SU-DHL-6 (cell line): ENCODE results near the gene CDC45.

Source experiments
- H2AFZ ChIP-seq: fragments of 200-600 bp; sonication (generic); 2 replicates; pipeline ENCODE4 v1.6.1; 2014; ENCODE audit warnings: low read depth, mild to moderate bottlenecking, moderate library complexity, mixed read lengths, antibody characterized with exemption, low read length; ENCODE audit not compliant: severe bottlenecking
- H3F3A ChIP-seq: fragments of 200-600 bp; shearing (Covaris generic); 2 replicates; pipeline ENCODE4 v1.6.0; 2016; ENCODE audit warnings: antibody characterized with exemption, mild to moderate bottlenecking; ENCODE audit not compliant: insufficient read depth
- H3K27ac ChIP-seq: fragments of 200-600 bp; sonication (generic); 2 replicates; pipeline ENCODE4 v1.5.1; 2016; ENCODE audit warnings: low read depth, mild to moderate bottlenecking, low read length, moderate library complexity, mixed read lengths
- H3K27me3 ChIP-seq: fragments of 200-600 bp; sonication (generic), shearing (Covaris generic); 2 replicates; pipeline ENCODE4 v1.6.0; 2014; ENCODE audit warnings: mild to moderate bottlenecking, low read length
- H3K36me3 ChIP-seq: fragments of 200-600 bp; sonication (generic); 2 replicates; pipeline ENCODE4 v1.6.1; 2014; ENCODE audit warnings: mild to moderate bottlenecking, low read length, mixed read lengths
- H3K4me2 ChIP-seq: fragments of 300-600, 200-600 bp; shearing (Covaris generic), sonication (generic); 2 replicates; pipeline ENCODE4 v1.6.0; 2014; ENCODE audit warnings: low read length, low read depth, mild to moderate bottlenecking; ENCODE audit not compliant: poor library complexity, severe bottlenecking
- H3K4me3 ChIP-seq: fragments of 200-600 bp; sonication (generic); 2 replicates; pipeline ENCODE4 v1.5.1; 2014; ENCODE audit warnings: antibody characterized with exemption, low read length, mild to moderate bottlenecking, mixed read lengths; ENCODE audit not compliant: insufficient read depth, poor library complexity, severe bottlenecking
- H3K79me2 ChIP-seq: fragments of 200-600 bp; sonication (generic); 2 replicates; pipeline ENCODE4 v1.6.1; 2014; ENCODE audit warnings: mild to moderate bottlenecking, low read length, moderate library complexity; ENCODE audit not compliant: insufficient read depth
- H3K9ac ChIP-seq: fragments of 200-600 bp; sonication (generic); 2 replicates; pipeline ENCODE4 v1.7.0; 2014; ENCODE audit warnings: mild to moderate bottlenecking, low read length
- H3K9me2 ChIP-seq: fragments of 200-600 bp; sonication (generic); replicated peaks from 2 replicates; pipeline ENCODE4 v1.6.1; 2014; ENCODE audit warnings: low read length; ENCODE audit not compliant: insufficient read depth
- H3K9me3 ChIP-seq: fragments of 200-600 bp; sonication (generic); 2 replicates; pipeline ENCODE4 v1.6.1; 2014; ENCODE audit warnings: low read length, mixed read lengths; ENCODE audit not compliant: insufficient read depth
- H4K20me1 ChIP-seq: fragments of 200-600 bp; sonication (generic); 2 replicates; pipeline ENCODE4 v1.6.1; 2014; ENCODE audit warnings: low read depth, mild to moderate bottlenecking, antibody characterized with exemption, low read length, moderate library complexity, mixed read lengths
- EZH2phosphoT487 ChIP-seq: fragments of 200-600 bp; sonication (generic), shearing (Covaris generic); conservative IDR thresholded peaks from 2 replicates; pipeline ENCODE4 v1.6.1; 2018; ENCODE audit warnings: mild to moderate bottlenecking, antibody characterized with exemption, low read length, moderate library complexity, mixed read lengths
- TF ChIP-seq, protein P1 (sequence below): fragments of 200-600 bp; sonication (generic); IDR thresholded peaks from one replicate; pipeline ENCODE4 v1.5.1; 2017; ENCODE audit warnings: antibody characterized with exemption, mild to moderate bottlenecking, low read length, moderate library complexity; ENCODE audit not compliant: insufficient read depth, poor library complexity, severe bottlenecking

The CDC45 gene

DNA sequence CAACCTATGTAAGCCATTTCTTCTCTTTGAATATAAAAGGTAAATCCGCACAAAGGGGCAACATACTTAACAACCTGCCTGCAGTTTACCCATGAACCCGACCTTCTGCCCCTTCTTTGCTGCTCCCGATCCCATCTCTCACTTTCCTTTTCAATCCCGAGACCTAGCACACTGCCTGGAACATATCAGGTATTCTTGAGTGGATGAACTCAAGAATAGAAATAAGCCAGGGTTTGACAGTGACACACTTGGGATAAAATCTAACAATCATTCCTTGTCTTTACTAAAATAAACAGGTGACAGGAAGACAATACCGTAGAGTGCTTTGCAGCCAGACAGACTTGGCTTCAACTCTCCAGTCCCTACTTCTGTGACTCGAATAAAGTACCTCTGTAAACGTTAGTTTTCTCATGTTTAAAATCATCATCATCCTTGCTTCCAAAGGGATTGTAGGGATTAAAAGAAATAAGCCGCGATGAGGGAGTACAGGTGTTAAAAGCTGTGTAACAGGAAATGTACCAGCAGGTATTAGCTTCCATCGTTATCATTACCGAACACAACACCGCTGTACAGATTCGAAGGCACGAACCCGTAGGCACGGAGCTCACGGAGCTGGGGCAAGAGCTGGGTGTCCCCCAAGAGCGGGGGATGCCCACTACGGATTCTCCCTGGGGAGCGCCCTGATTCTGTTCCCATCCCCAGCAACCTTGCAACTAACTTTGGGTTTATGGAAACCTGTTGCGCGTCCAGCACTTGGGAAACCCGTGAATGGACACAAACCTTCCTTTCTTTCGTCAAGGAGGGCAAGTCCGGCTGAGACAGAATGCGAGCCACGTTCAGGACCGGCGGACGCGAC is 1.4 kb upstream of the CDC45 start:
- Histone ChIP-seq H3K9me3 (no peaks in the 10 kb centered on the region), H3K9me2 (no peaks in the 10 kb centered on the region), H3K27ac (peak overlapping the region; percentile 89; the same call in 1 of the 2 replicates), H3K79me2 (peaks cover 41% of the 10 kb centered on the region), H3K27me3 (no peaks in the 10 kb centered on the region), H3K36me3 (no peaks in the 10 kb centered on the region), H4K20me1 (no peaks in the 10 kb centered on the region), H3F3A (no peaks in the 10 kb centered on the region), H3K9ac (peak overlapping the region; percentile 85), H3K4me2 (peak overlapping the region; percentile 98), H3K4me3 (peak overlapping the region; percentile 84), H2AFZ (no peak overlapping the region)
- TF ChIP-seq, protein P1, sequence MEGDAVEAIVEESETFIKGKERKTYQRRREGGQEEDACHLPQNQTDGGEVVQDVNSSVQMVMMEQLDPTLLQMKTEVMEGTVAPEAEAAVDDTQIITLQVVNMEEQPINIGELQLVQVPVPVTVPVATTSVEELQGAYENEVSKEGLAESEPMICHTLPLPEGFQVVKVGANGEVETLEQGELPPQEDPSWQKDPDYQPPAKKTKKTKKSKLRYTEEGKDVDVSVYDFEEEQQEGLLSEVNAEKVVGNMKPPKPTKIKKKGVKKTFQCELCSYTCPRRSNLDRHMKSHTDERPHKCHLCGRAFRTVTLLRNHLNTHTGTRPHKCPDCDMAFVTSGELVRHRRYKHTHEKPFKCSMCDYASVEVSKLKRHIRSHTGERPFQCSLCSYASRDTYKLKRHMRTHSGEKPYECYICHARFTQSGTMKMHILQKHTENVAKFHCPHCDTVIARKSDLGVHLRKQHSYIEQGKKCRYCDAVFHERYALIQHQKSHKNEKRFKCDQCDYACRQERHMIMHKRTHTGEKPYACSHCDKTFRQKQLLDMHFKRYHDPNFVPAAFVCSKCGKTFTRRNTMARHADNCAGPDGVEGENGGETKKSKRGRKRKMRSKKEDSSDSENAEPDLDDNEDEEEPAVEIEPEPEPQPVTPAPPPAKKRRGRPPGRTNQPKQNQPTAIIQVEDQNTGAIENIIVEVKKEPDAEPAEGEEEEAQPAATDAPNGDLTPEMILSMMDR, result no peak
- no peak for TF ChIP-seq EZH2phosphoT487

DNA sequence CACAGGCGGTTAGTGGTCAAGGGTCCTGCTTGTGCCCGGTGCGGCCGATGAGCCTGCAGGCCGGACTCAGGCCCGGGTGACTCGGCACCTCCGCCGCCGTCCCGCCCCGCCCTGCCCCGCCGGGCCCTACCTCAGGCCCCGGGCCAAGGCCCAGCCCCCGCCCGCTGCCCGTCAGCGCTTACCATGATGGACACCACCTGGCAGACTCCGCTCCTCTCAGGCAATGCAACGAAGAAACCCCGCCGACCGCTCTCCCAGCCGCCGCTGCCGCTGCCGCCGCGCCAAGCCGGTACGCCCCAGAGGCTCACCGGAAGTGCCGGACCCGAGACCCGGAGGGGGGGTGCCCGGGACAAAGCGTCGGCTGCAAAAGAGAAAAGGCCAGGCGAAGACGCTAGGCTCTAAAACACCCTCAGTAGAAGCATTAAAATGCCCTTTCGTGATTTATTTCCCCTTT is 792 bp upstream of the CDC45 start, which contains the start of gene UFD1:
Gene UFD1, minus strand, starts transcription at position 293 of the 454 bp plus-strand sequence. Its CDS starts 108 bp downstream, at position 185.
- Histone ChIP-seq H3K4me2 (peak within 1 kb of the TSS; percentile 98), H3K36me3 (no peaks in the 10 kb centered on the region), H3K79me2 (peaks cover 41% of the 10 kb centered on the region), H3K9ac (peak within 1 kb of the TSS; percentile 85), H3K27ac (peak within 1 kb of the TSS; percentile 89), H3K27me3 (no peaks in the 10 kb centered on the region), H2AFZ (peak within 1 kb of the TSS; percentile 68), H3F3A (no peaks in the 10 kb centered on the region), H4K20me1 (no peaks in the 10 kb centered on the region), H3K4me3 (peak within 1 kb of the TSS; percentile 84), H3K9me3 (no peaks in the 10 kb centered on the region), H3K9me2 (no peaks in the 10 kb centered on the region)
- TF ChIP-seq, protein P1, result no peak
- no peak for TF ChIP-seq EZH2phosphoT487

DNA sequence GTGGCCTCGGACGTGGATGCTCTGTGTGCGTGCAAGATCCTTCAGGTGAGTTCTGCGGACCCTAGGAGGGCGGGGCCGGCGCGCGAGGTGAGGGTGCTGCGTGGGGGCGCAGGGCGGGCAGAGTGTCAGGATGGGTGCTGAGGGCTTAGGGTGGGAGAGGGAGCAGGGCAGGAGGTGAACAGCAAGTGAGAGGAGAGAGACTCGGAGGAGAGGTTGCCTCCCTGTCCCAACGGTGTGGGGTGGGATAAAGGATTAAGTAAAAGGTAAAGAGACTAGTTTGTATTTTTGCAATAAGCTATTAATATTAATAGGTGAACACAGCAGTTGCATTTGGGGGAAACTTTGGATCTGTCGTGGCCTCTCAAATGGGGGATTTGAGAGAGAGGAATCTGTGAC is 451 bp downstream of the CDC45 start:
- peak overlapping the region; percentile 68 for H2AFZ ChIP-seq
- TF ChIP-seq EZH2phosphoT487, result no peak
- TF ChIP-seq, protein P1, result no peak
- H3K9me2 ChIP-seq, result no peaks in the 10 kb centered on the region
- H3K9me3 ChIP-seq, result no peaks in the 10 kb centered on the region
- H3K27me3 ChIP-seq, result no peaks in the 10 kb centered on the region
- H3K27ac ChIP-seq, result peak overlapping the region; percentile 29; the same call in 1 of the 2 replicates
- H3K36me3 ChIP-seq, result no peaks in the 10 kb centered on the region
- H3F3A ChIP-seq, result no peaks in the 10 kb centered on the region
- peak overlapping the region; percentile 85 for H3K9ac ChIP-seq
- H3K4me2 ChIP-seq, result peak overlapping the region; percentile 59
- no peaks in the 10 kb centered on the region for H4K20me1 ChIP-seq
- peaks cover 41% of the 10 kb centered on the region for H3K79me2 ChIP-seq
- peak overlapping the region; percentile 84 for H3K4me3 ChIP-seq
